HPDE6-E6E7 (cell line): ENCODE measurements around the gene ULK1.

ENCODE experiments used
- DNase-seq: peaks from one replicate; pipeline ENCODE4 v3.0.0; 2011; ENCODE audit warnings: missing footprints; ENCODE audit errors: extremely low spot score

ULK1 gene

DNA sequence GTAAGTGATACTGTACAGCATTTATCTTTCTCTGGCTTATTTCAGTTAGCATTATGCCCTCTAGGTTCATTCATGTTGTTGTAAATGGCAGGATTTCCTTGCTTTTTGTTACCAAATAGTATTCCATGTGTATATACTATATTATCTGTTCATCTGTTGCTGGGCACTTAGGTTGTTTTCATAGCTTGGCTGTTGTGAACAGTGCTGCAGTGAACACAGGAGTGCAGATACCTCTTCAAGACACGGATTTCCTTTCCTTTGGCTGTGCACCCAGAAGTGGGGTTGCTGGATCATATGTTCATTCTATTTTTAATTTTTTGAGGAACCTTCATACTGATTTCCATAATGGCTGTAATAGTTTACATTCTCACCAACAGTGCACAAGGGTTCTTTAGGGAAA is 76.8 kb downstream of the ULK1 start:
- no peak for DNase-seq
